IPS-11a (cell line): Measurements from ENCODE around the gene UTP4.
"Not testable (repeated sequence)": the region's sequence is repeated elsewhere in the genome, so short reads cannot be mapped to it uniquely, and the experiment has no call there.

Experiments used
- H3K4me3 ChIP-seq: one replicate; pipeline ENCODE4 v1.5.1; 2013; ENCODE audit warnings: low read depth, low read length, control low read depth

UTP4 gene

DNA sequence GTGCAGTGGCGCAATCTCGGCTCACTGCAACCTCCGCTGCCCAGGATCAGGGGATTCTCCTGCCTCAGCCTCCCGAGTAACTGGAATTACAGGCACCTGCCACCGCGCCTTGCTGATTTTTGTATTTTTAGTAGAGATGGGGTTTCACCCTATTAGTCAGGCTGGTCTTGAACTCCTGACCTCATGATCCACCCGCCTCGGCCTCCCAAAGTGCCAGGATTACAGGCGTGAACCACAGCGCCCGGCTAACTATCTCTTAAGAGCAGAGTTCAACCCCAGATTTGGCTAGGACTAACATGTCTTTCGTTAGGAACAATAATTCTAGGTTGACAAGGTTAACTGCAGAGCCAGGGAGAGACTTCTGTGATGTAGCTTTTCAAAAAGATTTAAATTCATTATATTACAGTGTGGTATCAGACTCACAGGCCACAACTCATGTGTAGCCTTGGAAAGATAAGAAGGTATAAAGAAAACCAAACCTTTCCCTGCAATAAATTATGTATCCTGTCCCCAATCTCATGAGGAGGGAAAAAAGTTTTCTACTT is 4.4 kb upstream of the UTP4 start:
- H3K4me3 ChIP-seq = no peak overlapping the region

- H3K4me3 ChIP-seq = no peak overlapping the region
Observed at GRCh38 chr16:69130461-69130860, 2.0 kb upstream of the UTP4 start.

GRCh38 chr16:69131167-69131838 is 1.1 kb upstream of the UTP4 start:
- peak overlapping the region; percentile 86 for H3K4me3 ChIP-seq

- peak overlapping the region; percentile 91 for H3K4me3 ChIP-seq
Observed at GRCh38 chr16:69131839-69132423, 518 bp upstream of the UTP4 start.

- H3K4me3 ChIP-seq = peak overlapping the region; percentile 91
Observed at GRCh38 chr16:69133373-69133954, 1.0 kb downstream of the UTP4 start.

DNA sequence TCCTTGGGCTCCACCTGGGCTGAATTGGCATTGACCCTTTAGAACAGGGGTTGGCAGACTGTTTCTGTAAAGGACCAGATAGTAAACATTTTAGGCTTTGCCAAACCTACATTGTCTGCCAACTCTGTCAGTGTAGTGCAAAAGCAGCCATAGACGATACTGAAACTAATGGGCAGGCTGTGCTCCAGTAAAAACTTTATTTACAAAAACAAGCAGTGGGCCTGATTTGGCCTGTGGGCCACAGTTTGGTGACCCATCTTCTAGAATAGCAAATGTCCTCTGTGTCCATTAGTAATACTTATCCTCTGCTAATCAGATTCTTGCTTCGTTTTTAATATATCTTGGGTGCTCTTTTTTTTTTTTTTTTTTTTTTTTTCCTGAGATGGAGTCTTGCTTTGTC is 6.2 kb downstream of the UTP4 start:
- no peak overlapping the region for H3K4me3 ChIP-seq

GRCh38 chr16:69139464-69139863 is 7.0 kb downstream of the UTP4 start:
- H3K4me3 ChIP-seq = not testable (repeated sequence)

DNA sequence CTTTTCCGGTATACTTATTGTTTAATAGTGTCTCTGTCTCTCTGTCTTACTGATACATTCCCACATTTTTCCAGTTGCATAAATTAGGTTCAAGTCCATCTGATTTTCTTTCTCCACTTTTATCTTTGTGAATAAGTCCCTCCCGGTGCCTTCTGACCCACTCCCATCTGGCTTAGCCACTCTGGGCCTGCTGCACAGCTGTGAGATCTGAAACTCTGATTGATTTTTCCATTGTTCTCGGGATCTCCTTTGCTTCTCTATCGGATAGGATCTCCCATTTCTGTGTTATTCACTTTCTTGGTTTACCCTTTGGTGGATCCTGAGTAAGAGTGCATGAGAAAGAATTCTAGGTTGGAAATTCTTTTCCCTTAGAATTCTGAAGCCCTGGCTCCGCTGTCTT is 8.6 kb downstream of the UTP4 start:
- H3K4me3 ChIP-seq = no peak overlapping the region

DNA sequence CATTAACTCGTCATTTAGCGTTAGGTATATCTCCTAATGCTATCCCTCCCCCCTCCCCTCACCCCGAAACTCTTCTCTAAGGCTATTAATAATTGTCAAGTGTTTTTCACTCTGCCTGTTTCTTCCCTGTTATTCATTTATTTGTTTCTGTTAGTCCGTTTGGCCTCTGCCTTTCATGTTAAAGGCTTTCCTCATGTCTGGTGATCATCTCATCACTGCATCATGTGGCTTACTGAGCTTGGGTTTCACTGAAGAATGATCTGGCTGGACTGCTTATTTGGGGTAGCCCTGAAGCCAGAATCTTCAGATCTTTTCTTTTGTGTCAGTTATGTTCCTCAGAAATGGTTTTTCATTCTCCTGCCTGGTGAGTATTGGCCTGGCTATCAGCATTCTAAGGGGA is 9.5 kb downstream of the UTP4 start:
- H3K4me3 ChIP-seq = no peak overlapping the region

DNA sequence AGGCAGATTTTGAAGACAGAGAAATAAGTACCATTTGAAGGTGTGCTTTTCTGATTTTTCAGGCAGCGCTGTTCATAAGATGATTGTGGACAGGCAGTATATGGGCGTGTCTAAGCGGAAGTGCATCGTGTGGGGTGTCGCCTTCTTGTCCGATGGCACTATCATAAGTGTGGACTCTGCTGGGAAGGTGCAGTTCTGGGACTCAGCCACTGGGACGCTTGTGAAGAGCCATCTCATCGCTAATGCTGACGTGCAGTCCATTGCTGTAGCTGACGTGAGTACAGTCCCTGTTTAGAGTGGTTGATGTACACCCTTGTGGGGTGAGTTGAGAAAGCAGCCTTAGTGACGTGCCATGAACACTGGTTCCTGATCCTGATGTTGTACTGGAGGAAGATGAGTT is 10.7 kb downstream of the UTP4 start:
- H3K4me3 ChIP-seq = no peak overlapping the region

DNA sequence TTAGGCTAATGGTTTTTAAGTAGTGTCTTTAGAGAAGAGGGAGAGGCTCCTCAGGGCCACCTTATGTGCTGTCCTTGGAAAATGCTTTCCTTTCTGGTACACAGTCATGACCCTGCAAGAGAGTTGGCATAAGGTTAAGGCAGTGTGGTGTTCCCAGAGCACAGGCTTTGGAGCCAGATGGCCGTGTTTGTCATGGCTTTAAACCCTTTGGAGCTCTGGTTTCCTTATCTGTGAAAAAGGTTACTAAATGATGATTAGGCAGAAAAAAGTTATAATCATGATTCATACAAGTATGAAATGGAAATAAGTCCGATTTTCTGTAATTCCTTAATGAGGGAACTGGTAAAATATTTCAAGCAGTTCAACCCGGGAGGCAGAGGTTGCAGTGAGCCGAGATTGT is 13.2 kb downstream of the UTP4 start:
- H3K4me3 ChIP-seq = no peak overlapping the region

GRCh38 chr16:69149621-69150020 is 17.2 kb downstream of the UTP4 start:
- not testable (repeated sequence) for H3K4me3 ChIP-seq

DNA sequence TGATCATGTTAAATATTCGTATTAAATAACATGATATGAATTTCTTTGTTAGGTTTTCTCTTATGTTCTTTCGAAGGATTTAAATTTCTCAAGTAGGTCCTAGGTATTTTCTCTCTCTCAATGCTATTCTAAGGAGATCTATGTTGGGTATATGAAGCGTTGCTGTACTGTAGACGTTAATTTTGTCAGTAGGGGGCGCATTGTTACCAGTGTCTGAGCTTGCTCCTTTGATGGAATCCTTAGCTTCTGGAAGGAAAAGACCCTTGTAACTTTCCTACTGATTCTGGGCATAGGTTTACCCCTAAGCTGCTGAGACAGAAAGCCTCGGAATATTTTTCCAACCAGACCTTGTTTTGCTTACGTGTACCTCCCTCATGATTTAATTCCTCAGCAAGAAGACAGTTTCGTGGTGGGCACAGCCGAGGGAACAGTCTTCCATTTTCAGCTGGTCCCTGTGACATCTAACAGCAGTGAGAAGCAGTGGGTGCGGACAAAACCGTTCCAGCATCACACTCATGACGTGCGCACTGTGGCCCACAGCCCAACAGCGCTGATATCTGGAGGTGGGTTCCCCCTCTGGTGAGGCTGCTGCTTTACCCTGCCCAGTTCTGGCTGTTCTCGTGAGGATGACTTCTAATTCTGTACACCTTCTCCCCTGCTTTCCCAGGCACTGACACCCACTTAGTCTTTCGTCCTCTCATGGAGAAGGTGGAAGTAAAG is 17.9 kb downstream of the UTP4 start:
- no peak overlapping the region for H3K4me3 ChIP-seq

GRCh38 chr16:69157196-69157595 is 24.7 kb downstream of the UTP4 start:
- no peak overlapping the region for H3K4me3 ChIP-seq

GRCh38 chr16:69160192-69160591 is 27.7 kb downstream of the UTP4 start:
- H3K4me3 ChIP-seq = no peak overlapping the region

DNA sequence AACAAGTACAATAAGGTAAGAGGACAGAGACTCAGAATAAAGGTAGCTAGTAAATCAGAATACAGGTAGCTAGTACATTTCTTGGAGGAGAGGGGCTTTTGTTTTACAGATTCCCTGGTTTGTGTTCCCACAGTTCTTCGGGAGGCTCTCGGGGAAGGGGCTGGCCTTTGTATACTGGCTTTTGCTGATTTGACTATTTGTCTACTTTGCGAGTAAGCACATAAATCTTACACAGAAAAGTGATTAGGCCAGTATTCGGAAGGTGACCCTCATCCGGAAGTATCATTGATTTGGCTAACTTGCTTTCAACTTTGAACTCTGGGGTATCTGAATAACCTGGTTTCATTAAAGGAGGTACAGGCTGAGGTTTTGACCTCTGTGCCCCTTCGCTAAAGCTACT is 33.1 kb downstream of the UTP4 start:
- H3K4me3 ChIP-seq = no peak overlapping the region

DNA sequence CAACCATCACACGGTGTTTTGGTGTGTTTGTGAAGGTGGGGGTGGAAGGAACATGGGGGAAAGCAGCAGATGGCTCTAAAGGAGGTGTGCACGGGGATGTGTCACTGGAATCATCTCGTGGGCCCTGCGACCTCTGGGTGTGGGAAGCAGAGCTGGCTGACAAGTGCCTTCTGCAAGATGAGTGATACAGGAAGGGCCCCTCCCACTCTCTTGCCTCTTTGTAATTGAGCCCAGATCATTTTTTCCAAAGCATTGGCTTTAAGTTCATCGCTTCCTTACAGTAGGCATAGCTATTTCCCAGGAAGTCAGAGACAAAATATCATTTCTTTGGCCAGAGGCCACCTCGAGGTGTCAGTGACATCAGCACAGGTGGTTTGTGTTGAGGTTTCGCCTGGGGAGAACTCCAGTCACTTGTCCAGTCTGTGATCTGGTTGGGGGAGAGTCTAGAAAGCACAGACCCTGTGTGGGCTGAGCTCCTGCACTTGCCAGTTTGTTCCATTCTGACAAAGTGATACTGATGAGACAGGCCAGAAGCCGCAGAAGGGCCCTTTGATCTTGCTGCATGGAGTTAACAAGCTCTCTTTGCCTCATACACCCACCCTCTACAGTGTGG is 33.9 kb downstream of the UTP4 start:
- H3K4me3 ChIP-seq = no peak overlapping the region

GRCh38 chr16:69166946-69167930 is 34.8 kb downstream of the UTP4 start:
- no peak overlapping the region for H3K4me3 ChIP-seq

DNA sequence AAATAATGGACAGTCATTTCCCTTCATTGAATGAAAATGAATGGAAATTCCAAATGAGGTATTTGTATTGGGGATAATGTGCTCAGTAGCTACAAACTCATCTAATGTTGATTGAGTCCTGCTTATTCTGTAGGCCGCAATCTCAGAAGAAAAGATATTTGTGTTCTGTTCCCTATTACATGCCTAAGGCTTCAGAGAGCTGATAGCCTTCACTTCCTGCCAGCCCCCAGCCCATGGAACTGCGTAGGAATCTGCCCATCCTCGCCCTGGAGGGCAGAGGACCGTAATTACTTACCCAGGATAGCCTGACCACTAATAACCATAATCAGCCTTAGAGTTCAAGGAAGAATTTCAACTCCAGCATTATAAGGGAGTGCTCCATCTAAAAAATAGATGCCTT is 36.6 kb downstream of the UTP4 start:
- H3K4me3 ChIP-seq = no peak overlapping the region
